Lower leg skin (tissue), 4 donors: ENCODE results near the gene CYB5R4. TPM values are rescaled to one million over a fixed set of nuclear protein-coding genes. Genes with fewer than 3 reads are reported as not detected.

ENCODE experiments used
- DNase-seq, 2 donors: peaks; one replicate each; pipeline ENCODE4 v3.0.0-alpha.2; 2019; ENCODE audit warnings: low spot score in 2 of 2
- H3K4me3 ChIP-seq: fragments of 200-600 bp; sonication (generic); 2 replicates; pipeline ENCODE4 v1.5.1; 2017; ENCODE audit warnings: mild to moderate bottlenecking, low read depth; ENCODE audit not compliant: poor library complexity, severe bottlenecking
- CTCF ChIP-seq, 3 donors: fragments of 450-650 bp; IDR thresholded peaks; one replicate each; pipeline ENCODE4 v1.5.1; 2016; ENCODE audit warnings: antibody characterized with exemption in 3 of 3, mild to moderate bottlenecking in 3 of 3, moderate library complexity in 2 of 3
- POLR2A ChIP-seq, 2 donors: fragments of 450-650 bp; IDR thresholded peaks; one replicate each; pipeline ENCODE4 v1.6.1; 2016 to 2017; ENCODE audit warnings: antibody characterized with exemption in 2 of 2, mild to moderate bottlenecking in 1 of 2, moderate library complexity in 1 of 2
- WGBS, 2 donors: methylation state at CpG; one replicate each; pipeline ENCODE4 v1.1.5; 2018; 5-methylcytosine and 5-hydroxymethylcytosine counted together
- intact Hi-C: fragments of 100-400 bp; cut with DNase I; formaldehyde crosslinking; loops from one replicate; pipeline ENCODE4 v1.15.0; 2023; ENCODE audit warnings: low total_unique reads
- total RNA-seq, 4 donors: library from RNA; depleted of rRNA; stranded (reverse); fragments of >200 nt; gene quantifications; one replicate each; pipeline ENCODE4 v1.1.0, GENCODE V29; 2016

CYB5R4 gene
- 10 to 100 TPM in 1 of 4 donors, 1 to 10 TPM in 3; 4.8 to 14.6 (median 7.2) TPM for total RNA-seq

- peak within 1 kb of the TSS; percentile 53 for H3K4me3 ChIP-seq
- intact Hi-C loops: no loop called here
- peak; percentile 93 to 99 for DNase-seq
These were observed at the start of gene CYB5R4 for GRCh38 chr6:83859410-83860358. Gene CYB5R4, plus strand, starts transcription at chr6:83859689. Its CDS starts 94 bp downstream, at chr6:83859783.

GRCh38 chr6:83812595-83812994 is 46.9 kb upstream of the CYB5R4 start:
- intact Hi-C loops: no loop called here

More at GRCh38 chr6:83859410-83860358, at the start of gene CYB5R4:
- TF ChIP-seq CTCF (IDR thresholded peaks at IDR 0.05) (no peak), POLR2A (IDR thresholded peaks at IDR 0.05) (peak in 1 of 2 donors; percentile 36)
- 0 to 1% methylated on average over 47 to 53 of the region's 53 CpGs for WGBS, 2 donors

GRCh38 chr6:83815631-83816272 is 43.7 kb upstream of the CYB5R4 start:
- no peak overlapping the region for H3K4me3 ChIP-seq
- WGBS, 2 donors: 29 to 41% methylated on average over 2 of the region's 2 CpGs
- no peak for TF ChIP-seq CTCF (IDR thresholded peaks at IDR 0.05)
- TF ChIP-seq POLR2A (IDR thresholded peaks at IDR 0.05): no peak

More at GRCh38 chr6:83812595-83812994, 46.9 kb upstream of the CYB5R4 start:
- no peak for DNase-seq
- no peak overlapping the region for H3K4me3 ChIP-seq
- TF ChIP-seq POLR2A (IDR thresholded peaks at IDR 0.05): no peak
- no peak for TF ChIP-seq CTCF (IDR thresholded peaks at IDR 0.05)

GRCh38 chr6:83822629-83823169 is 36.8 kb upstream of the CYB5R4 start:
- DNase-seq: no peak
- WGBS, 2 donors: 70 to 77% methylated on average over 3 of the region's 3 CpGs
- no peak for TF ChIP-seq POLR2A (IDR thresholded peaks at IDR 0.05)
- no peak for TF ChIP-seq CTCF (IDR thresholded peaks at IDR 0.05)
- H3K4me3 ChIP-seq: no peak overlapping the region
- intact Hi-C loops: no loop called here

More at GRCh38 chr6:83815631-83816272, 43.7 kb upstream of the CYB5R4 start:
- intact Hi-C loops: no loop called here
- no peak for DNase-seq

GRCh38 chr6:83824388-83824801 is 35.1 kb upstream of the CYB5R4 start:
- DNase-seq: no peak
- TF ChIP-seq CTCF (IDR thresholded peaks at IDR 0.05) (no peak), POLR2A (IDR thresholded peaks at IDR 0.05) (no peak)
- intact Hi-C loops: no loop called here
- H3K4me3 ChIP-seq: no peak overlapping the region
- WGBS, 2 donors: 28 to 59% methylated on average over 3 of the region's 3 CpGs
